ENCODE data around the gene OPRD1.

DNA sequence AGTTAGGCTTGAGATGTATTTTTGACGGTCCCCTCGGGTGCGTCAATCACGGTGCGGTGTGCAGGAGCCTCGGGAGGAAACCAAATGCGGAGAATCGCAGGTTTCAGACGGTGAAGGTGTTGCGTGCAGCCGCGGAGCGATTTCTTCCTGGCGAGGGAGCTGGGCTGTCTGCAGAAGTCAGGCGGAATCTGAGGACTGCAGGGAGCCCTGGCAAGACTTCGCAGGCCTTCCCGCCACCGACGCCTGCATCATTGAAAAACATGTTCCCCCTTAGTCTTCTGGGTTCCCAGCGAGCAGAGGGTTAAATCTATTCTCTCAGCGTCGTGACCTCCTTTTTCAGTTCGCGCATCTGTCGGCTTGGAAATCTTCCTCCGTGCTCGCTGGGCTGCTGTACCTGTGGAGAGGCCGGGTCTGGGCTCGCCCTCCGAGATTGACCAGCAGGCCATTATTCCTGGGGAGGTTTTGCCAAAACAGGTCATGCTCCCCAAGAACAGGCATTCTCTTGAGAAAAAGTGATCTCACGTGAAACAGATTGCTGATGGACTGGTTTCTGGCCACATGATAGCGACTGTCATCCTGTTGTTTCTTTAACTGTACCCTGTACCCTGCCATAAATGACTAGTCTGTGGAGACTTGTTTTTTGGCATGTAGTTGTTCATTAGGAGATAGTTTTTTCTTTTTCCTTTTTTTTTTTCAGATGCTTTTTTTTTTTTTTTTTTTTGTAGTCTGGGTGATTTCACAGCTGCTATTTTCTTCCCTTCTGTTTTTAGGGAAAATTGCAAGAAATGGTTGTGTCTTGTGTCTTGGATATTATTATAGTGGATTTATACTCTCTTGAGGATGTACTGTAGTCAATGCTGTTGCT is 103.3 kb downstream of the OPRD1 start:
- no peak for TF ChIP-seq MAZ (IDR thresholded peaks at IDR 0.05; ENCODE audit: borderline replicate concordance, low read depth, low read length)
- TF ChIP-seq, protein P1, sequence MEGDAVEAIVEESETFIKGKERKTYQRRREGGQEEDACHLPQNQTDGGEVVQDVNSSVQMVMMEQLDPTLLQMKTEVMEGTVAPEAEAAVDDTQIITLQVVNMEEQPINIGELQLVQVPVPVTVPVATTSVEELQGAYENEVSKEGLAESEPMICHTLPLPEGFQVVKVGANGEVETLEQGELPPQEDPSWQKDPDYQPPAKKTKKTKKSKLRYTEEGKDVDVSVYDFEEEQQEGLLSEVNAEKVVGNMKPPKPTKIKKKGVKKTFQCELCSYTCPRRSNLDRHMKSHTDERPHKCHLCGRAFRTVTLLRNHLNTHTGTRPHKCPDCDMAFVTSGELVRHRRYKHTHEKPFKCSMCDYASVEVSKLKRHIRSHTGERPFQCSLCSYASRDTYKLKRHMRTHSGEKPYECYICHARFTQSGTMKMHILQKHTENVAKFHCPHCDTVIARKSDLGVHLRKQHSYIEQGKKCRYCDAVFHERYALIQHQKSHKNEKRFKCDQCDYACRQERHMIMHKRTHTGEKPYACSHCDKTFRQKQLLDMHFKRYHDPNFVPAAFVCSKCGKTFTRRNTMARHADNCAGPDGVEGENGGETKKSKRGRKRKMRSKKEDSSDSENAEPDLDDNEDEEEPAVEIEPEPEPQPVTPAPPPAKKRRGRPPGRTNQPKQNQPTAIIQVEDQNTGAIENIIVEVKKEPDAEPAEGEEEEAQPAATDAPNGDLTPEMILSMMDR (conservative IDR thresholded peaks at IDR 0.05; ENCODE audit: low read depth, low read length), result no peak
